Testis (tissue), 3 donors: ENCODE data around the gene SIL1. TPM values are rescaled to one million over a fixed set of nuclear protein-coding genes. Genes with fewer than 3 reads are reported as not detected.
"Not testable (repeated sequence)": the region's sequence is repeated elsewhere in the genome, so short reads cannot be mapped to it uniquely, and the experiment has no call there.

Source experiments
- DNase-seq: peaks from one replicate; pipeline ENCODE4 v3.0.0-alpha.2; 2019
- H3K27ac ChIP-seq, 2 donors: fragments of 200-600 bp; sonication (generic); one replicate each; pipeline ENCODE4 v1.5.1; 2019
- H3K27me3 ChIP-seq: fragments of 200-600 bp; sonication (generic); one replicate; pipeline ENCODE4 v1.5.1; 2019
- H3K36me3 ChIP-seq: fragments of 200-600 bp; sonication (generic); one replicate; pipeline ENCODE4 v1.5.1; 2017; ENCODE audit warnings: low read depth; ENCODE audit errors: missing control alignments
- H3K4me1 ChIP-seq: fragments of 200-600 bp; sonication (generic); one replicate; pipeline ENCODE4 v1.5.1; 2019
- H3K4me3 ChIP-seq, 2 donors: fragments of 200-600 bp; sonication (generic); one replicate each; pipeline ENCODE4 v1.5.1; 2017 to 2019
- H3K9me3 ChIP-seq: fragments of 200-600 bp; sonication (generic); one replicate; pipeline ENCODE4 v1.5.1; 2017
- CTCF ChIP-seq, 3 experiments: fragments of 450-650 bp in 2 of 3; fragments of 200-600 bp in 1 of 3; sonication (generic) in 1 of 3; IDR thresholded peaks; one replicate each; pipeline ENCODE4 v1.5.1; 2016 to 2019; ENCODE audit warnings: antibody characterized with exemption in 3 of 3, mild to moderate bottlenecking in 2 of 3, moderate library complexity in 1 of 3
- POLR2A ChIP-seq: fragments of 450-650 bp; IDR thresholded peaks from one replicate; pipeline ENCODE4 v1.6.1; 2017; ENCODE audit warnings: antibody characterized with exemption, mild to moderate bottlenecking, moderate library complexity
- WGBS, 2 donors: methylation state at CpG; one replicate each; pipeline ENCODE4 v1.1.5; 2018; 5-methylcytosine and 5-hydroxymethylcytosine counted together
- intact Hi-C: fragments of 100-400 bp; cut with DNase I; formaldehyde crosslinking; loops from one replicate; pipeline ENCODE4 v1.15.1; 2023; ENCODE audit warnings: low total_unique reads
- polyA plus RNA-seq: library from polyadenylated mRNA; stranded (reverse); fragments of 350-450 nt; fragmentation: Illumina TruSeq; extraction: RNeasy Lipid Tissue Mini Kit (QIAGEN cat#74804); gene quantifications from one replicate; pipeline ENCODE4 v1.2.3, GENCODE V29; 2014; ENCODE audit warnings: low read depth, low replicate concordance; ENCODE audit not compliant: insufficient read depth
- total RNA-seq, 2 donors: library from RNA; depleted of rRNA; stranded (reverse); fragments of >200 nt; gene quantifications; one replicate each; pipeline ENCODE4 v1.2.3, GENCODE V29; 2016

Gene SIL1
- total and polyA plus RNA-seq, 3 donors from 2014 or later: 86.5 to 116 (median 98.2) TPM

- H3K36me3 ChIP-seq: no peaks in the 10 kb centered on the region
- no peaks in the 10 kb centered on the region for H3K9me3 ChIP-seq
- WGBS, 2 donors: 86 to 91% methylated on average over 4 of the region's 4 CpGs
- no peak overlapping the region for H3K27ac ChIP-seq
- H3K4me3 ChIP-seq: no peak overlapping the region
- no peak for DNase-seq
- TF ChIP-seq CTCF (IDR thresholded peaks at IDR 0.05): no peak
- TF ChIP-seq POLR2A: no peak
- no peaks in the 10 kb centered on the region for H3K27me3 ChIP-seq
- peaks cover 23% of the 10 kb centered on the region for H3K4me1 ChIP-seq
- intact Hi-C loops: no loop called here
Observed at GRCh38 chr5:139078345-139078744, 119.8 kb downstream of the SIL1 start.

GRCh38 chr5:139077899-139078298, 120.3 kb downstream of the SIL1 start:
- intact Hi-C loops: no loop called here
- whole genome bisulfite sequencing, 2 donors: 90 to 97% methylated on average over 1 of the region's 1 CpG

GRCh38 chr5:139076111-139076510, 122.1 kb downstream of the SIL1 start:
- DNase-seq: no peak
- WGBS, 2 donors: 80 to 87% methylated on average over 1 of the region's 1 CpG
- H3K27me3 ChIP-seq: no peaks in the 10 kb centered on the region
- no peak for TF ChIP-seq CTCF (IDR thresholded peaks at IDR 0.05)
- no peak for TF ChIP-seq POLR2A
- no peak overlapping the region for H3K27ac ChIP-seq
- H3K36me3 ChIP-seq: no peaks in the 10 kb centered on the region
- no peak overlapping the region for H3K4me3 ChIP-seq
- peaks cover 24% of the 10 kb centered on the region for H3K4me1 ChIP-seq
- intact Hi-C loops: no loop called here
- H3K9me3 ChIP-seq: no peaks in the 10 kb centered on the region

More at GRCh38 chr5:139077899-139078298, 120.3 kb downstream of the SIL1 start:
- no peak overlapping the region for H3K27ac ChIP-seq
- DNase-seq: no peak
- TF ChIP-seq POLR2A (no peak), CTCF (IDR thresholded peaks at IDR 0.05) (no peak)
- no peaks in the 10 kb centered on the region for H3K9me3 ChIP-seq
- no peak overlapping the region for H3K4me3 ChIP-seq
- H3K36me3 ChIP-seq: no peaks in the 10 kb centered on the region
- peaks cover 24% of the 10 kb centered on the region for H3K4me1 ChIP-seq
- H3K27me3 ChIP-seq: no peaks in the 10 kb centered on the region

- DNase-seq: no peak
- intact Hi-C loops: no loop called here
- Histone ChIP-seq H3K4me1 (peaks cover 24% of the 10 kb centered on the region), H3K9me3 (no peaks in the 10 kb centered on the region), H3K4me3 (no peak overlapping the region), H3K36me3 (no peaks in the 10 kb centered on the region), H3K27ac (no peak overlapping the region), H3K27me3 (no peaks in the 10 kb centered on the region)
- TF ChIP-seq POLR2A (no peak), CTCF (IDR thresholded peaks at IDR 0.05) (no peak)
- WGBS, 2 donors: 60 to 68% methylated on average over 8 of the region's 8 CpGs
Observed at GRCh38 chr5:139075066-139076050, 122.8 kb downstream of the SIL1 start.

GRCh38 chr5:139073956-139074355, 124.2 kb downstream of the SIL1 start:
- H3K27ac ChIP-seq, H3K36me3 ChIP-seq, DNase-seq, intact Hi-C loops, H3K4me3 ChIP-seq, H3K27me3 ChIP-seq, H3K9me3 ChIP-seq: not testable (repeated sequence)
- 47 to 88% methylated on average over 2 of the region's 2 CpGs for WGBS, 2 donors
- peaks cover 13% of the 10 kb centered on the region for H3K4me1 ChIP-seq
